Caco-2 (cell line): Measurements from ENCODE around the gene TRPC1. TPM values are rescaled to one million over a fixed set of nuclear protein-coding genes. Genes with fewer than 3 reads are reported as not detected.

Experiments
- BruUV-seq: library from RNA; stranded (reverse); fragments of 400-500 nt; replicated peaks from 2 replicates; lab custom pipeline; 2021; lab: Mats Ljungman, UMichigan
- CTCF ChIA-PET: fragments of 300-600 bp; sonication (Branson Sonifier 250); formaldehyde crosslinking; loops from one replicate; lab custom pipeline; 2022; ENCODE audit warnings: antibody characterized with exemption; lab: Charles Lee
- POLR2A ChIA-PET: fragments of 300-600 bp; sonication (Branson Sonifier 250); formaldehyde crosslinking; loops from one replicate; lab custom pipeline; 2022; ENCODE audit warnings: antibody characterized with exemption; lab: Charles Lee
- DNase-seq, 2 experiments: peaks; one replicate each; pipeline versions ENCODE4 v3.0.0 to v3.0.0-alpha.2; 2020 to 2022
- H3K27me3 ChIP-seq: replicated peaks from 2 replicates; pipeline ENCODE4 v1.6.0; 2011; ENCODE audit warnings: low read length; ENCODE audit not compliant: control insufficient read depth, insufficient read depth
- H3K36me3 ChIP-seq: 2 replicates; pipeline ENCODE4 v1.5.1; 2011; ENCODE audit warnings: low read length; ENCODE audit not compliant: control insufficient read depth, insufficient read depth
- H3K4me1 ChIP-seq: fragments of 250-450 bp; sonication (Bioruptor Pico); 2 replicates; pipeline ENCODE4 v1.5.1; 2020; ENCODE audit warnings: mild to moderate bottlenecking
- H3K4me3 ChIP-seq: 2 replicates; pipeline ENCODE4 v1.5.1; 2011; ENCODE audit warnings: low read depth, mild to moderate bottlenecking, control low read depth, low read length
- H3K9me3 ChIP-seq: fragments of 250-450 bp; sonication (Bioruptor Pico); 2 replicates; pipeline ENCODE4 v1.5.1; 2020; ENCODE audit warnings: mild to moderate bottlenecking, moderate library complexity
- H3K27ac Mint-ChIP-seq: one replicate; pipeline ENCODE4 v1.8.0; 2022; ENCODE audit warnings: mixed read lengths; ENCODE audit not compliant: unreplicated experiment
- H3K27me3 Mint-ChIP-seq: one replicate; pipeline ENCODE4 v1.8.0; 2022; ENCODE audit warnings: mixed read lengths; ENCODE audit not compliant: insufficient read depth, unreplicated experiment
- H3K36me3 Mint-ChIP-seq: one replicate; pipeline ENCODE4 v1.8.0; 2022; ENCODE audit warnings: mild to moderate bottlenecking, mixed read lengths; ENCODE audit not compliant: insufficient read depth, unreplicated experiment
- H3K4me1 Mint-ChIP-seq: one replicate; pipeline ENCODE4 v1.8.0; 2022; ENCODE audit warnings: low read depth, mixed read lengths; ENCODE audit not compliant: unreplicated experiment
- H3K4me3 Mint-ChIP-seq: one replicate; pipeline ENCODE4 v1.8.0; 2022; ENCODE audit warnings: mild to moderate bottlenecking, moderate library complexity, mixed read lengths; ENCODE audit not compliant: unreplicated experiment
- H3K9me3 Mint-ChIP-seq: one replicate; pipeline ENCODE4 v1.8.0; 2022; ENCODE audit warnings: mixed read lengths; ENCODE audit not compliant: unreplicated experiment
- intact Hi-C: fragments of 100-400 bp; cut with micrococcal nuclease; formaldehyde crosslinking; loops from one replicate; pipeline ENCODE4 v1.10.0; 2022; ENCODE audit not compliant: unreplicated experiment
- total RNA-seq: library from RNA; stranded (reverse); gene quantifications from 2 replicates; pipeline ENCODE4 v1.2.3, GENCODE V29; 2022
- TF ChIP-seq, protein P1 (sequence below), 2 experiments: fragments of 200-600 bp in 1 of 2; IDR thresholded peaks; 1 replicate in 1 of 2; 2 replicates in 1 of 2; pipeline versions ENCODE4 v1.5.1 to v1.8.0; 2011 to 2022; ENCODE audit warnings: antibody characterized with exemption in 1 of 2, control low read depth in 1 of 2, inconsistent platforms in 1 of 2, low read depth in 1 of 2, low read length in 1 of 2, mild to moderate bottlenecking in 1 of 2, moderate library complexity in 1 of 2; ENCODE audit not compliant: insufficient read depth in 1 of 2, severe bottlenecking in 1 of 2, unreplicated experiment in 1 of 2

Gene TRPC1
- total RNA-seq, 1 experiment from 2014 or later, result 8.3 TPM

DNA sequence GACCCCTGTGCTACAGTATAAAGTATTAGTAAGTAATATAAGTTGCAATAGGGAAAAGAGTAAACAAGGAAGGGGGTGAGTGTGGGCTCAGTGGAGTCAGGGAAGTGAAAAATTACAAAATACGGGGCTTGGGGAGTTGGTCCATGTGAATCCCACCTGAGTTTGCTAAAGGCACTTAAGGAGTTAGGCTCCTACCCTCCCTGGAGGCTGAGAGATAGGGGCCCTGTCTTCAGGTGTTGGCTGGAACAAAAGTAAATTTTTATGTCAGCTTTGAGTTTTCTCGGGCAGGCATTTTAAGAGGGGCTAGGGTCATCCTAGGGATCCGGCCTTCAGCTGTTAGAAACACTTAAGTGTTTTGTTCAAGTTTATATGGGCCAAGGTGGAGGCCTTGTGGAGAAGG lies 8.2 kb downstream of the TRPC1 start:
- BruUV-seq, result no TSS peak

DNA sequence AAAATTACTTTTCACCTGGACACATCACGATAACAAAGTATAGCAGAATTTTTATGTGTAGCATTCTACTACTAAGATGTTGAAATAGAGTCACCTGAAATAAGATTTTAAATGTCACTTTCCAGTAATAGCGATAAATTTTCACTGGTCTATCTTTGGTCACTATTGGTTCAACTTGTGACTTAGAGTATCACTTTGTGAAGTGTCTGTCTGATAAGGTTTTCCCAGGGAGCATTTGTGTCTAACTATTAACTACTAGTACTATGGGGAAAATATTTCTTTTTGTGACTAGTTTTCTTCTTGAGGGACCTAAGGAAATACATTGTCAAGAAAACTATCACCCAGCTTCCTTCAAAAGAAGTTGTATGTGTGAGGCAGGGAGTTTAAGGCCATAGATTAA lies 11.0 kb downstream of the TRPC1 start:
- H3K4me1 Mint-ChIP-seq, result peaks cover 7% of the 10 kb centered on the region
- H3K9me3 Mint-ChIP-seq, result no peaks in the 10 kb centered on the region
- TF ChIP-seq, protein P1, sequence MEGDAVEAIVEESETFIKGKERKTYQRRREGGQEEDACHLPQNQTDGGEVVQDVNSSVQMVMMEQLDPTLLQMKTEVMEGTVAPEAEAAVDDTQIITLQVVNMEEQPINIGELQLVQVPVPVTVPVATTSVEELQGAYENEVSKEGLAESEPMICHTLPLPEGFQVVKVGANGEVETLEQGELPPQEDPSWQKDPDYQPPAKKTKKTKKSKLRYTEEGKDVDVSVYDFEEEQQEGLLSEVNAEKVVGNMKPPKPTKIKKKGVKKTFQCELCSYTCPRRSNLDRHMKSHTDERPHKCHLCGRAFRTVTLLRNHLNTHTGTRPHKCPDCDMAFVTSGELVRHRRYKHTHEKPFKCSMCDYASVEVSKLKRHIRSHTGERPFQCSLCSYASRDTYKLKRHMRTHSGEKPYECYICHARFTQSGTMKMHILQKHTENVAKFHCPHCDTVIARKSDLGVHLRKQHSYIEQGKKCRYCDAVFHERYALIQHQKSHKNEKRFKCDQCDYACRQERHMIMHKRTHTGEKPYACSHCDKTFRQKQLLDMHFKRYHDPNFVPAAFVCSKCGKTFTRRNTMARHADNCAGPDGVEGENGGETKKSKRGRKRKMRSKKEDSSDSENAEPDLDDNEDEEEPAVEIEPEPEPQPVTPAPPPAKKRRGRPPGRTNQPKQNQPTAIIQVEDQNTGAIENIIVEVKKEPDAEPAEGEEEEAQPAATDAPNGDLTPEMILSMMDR (IDR thresholded peaks at IDR 0.05; ENCODE audit: insufficient read depth in 1 of 2, low read depth in 1 of 2, low read length in 1 of 2, severe bottlenecking in 1 of 2, unreplicated experiment in 1 of 2), result no peak
- no peak for DNase-seq
- ChIA-PET POLR2A (no interaction called here), CTCF (no interaction called here)
- Histone ChIP-seq H3K9me3 (no peaks in the 10 kb centered on the region), H3K4me3 (no peak overlapping the region), H3K4me1 (no peaks in the 10 kb centered on the region), H3K27me3 (no peaks in the 10 kb centered on the region), H3K36me3 (no peaks in the 10 kb centered on the region)
- H3K27me3 Mint-ChIP-seq, result no peaks in the 10 kb centered on the region
- intact Hi-C loops, result no loop called here
- BruUV-seq, result no TSS peak
- H3K27ac Mint-ChIP-seq, result no peak overlapping the region
- H3K36me3 Mint-ChIP-seq, result no peaks in the 10 kb centered on the region
- no peak overlapping the region for H3K4me3 Mint-ChIP-seq

More for the DNA sequence above, 8.2 kb downstream of the TRPC1 start:
- no peak overlapping the region for H3K4me3 ChIP-seq
- Mint-ChIP-seq H3K27me3 (no peaks in the 10 kb centered on the region), H3K27ac (no peak overlapping the region), H3K9me3 (no peaks in the 10 kb centered on the region), H3K4me3 (no peak overlapping the region), H3K36me3 (no peaks in the 10 kb centered on the region), H3K4me1 (peaks cover 7% of the 10 kb centered on the region)
- POLR2A ChIA-PET, result interaction anchor here (0.6 kb wide), 1 partner anchor 271 kb away, joined by 10 read pairs; no protein-coding TSS in a partner anchor
- no peaks in the 10 kb centered on the region for H3K36me3 ChIP-seq
- H3K4me1 ChIP-seq, result no peaks in the 10 kb centered on the region
- intact Hi-C loops, result no loop called here
- DNase-seq, result no peak
- H3K27me3 ChIP-seq, result no peaks in the 10 kb centered on the region
- CTCF ChIA-PET, result no interaction called here
- no peaks in the 10 kb centered on the region for H3K9me3 ChIP-seq
- TF ChIP-seq, protein P1 (IDR thresholded peaks at IDR 0.05; ENCODE audit: insufficient read depth in 1 of 2, low read depth in 1 of 2, low read length in 1 of 2, severe bottlenecking in 1 of 2, unreplicated experiment in 1 of 2), result no peak

DNA sequence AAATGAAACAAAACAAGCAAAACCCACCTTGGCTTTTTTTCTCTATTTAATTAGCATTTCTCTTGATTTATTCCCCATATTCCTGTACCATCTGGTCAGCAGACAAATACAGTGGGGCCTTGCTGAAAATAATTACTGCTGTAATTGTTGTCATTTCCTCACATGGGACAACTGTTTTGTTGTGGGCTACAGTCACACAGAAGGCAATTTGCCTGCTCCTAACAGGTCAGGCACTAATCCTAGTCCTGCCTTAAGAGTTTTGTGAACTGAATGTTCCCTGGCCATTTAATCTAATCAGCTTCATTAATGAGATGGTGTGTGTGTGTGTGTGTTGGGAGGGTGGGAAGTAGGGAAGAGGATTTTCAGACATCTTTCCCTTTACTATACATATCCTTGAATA lies 11.6 kb downstream of the TRPC1 start:
- BruUV-seq, result no TSS peak
- Mint-ChIP-seq H3K9me3 (no peaks in the 10 kb centered on the region), H3K36me3 (no peaks in the 10 kb centered on the region), H3K4me3 (no peak overlapping the region), H3K4me1 (peaks cover 7% of the 10 kb centered on the region), H3K27ac (no peak overlapping the region), H3K27me3 (no peaks in the 10 kb centered on the region)
- no peak overlapping the region for H3K4me3 ChIP-seq
- no peaks in the 10 kb centered on the region for H3K9me3 ChIP-seq
- H3K4me1 ChIP-seq, result no peaks in the 10 kb centered on the region
- POLR2A ChIA-PET, result no interaction called here
- CTCF ChIA-PET, result no interaction called here
- H3K36me3 ChIP-seq, result no peaks in the 10 kb centered on the region
- no peak for DNase-seq
- TF ChIP-seq, protein P1 (IDR thresholded peaks at IDR 0.05; ENCODE audit: insufficient read depth in 1 of 2, low read depth in 1 of 2, low read length in 1 of 2, severe bottlenecking in 1 of 2, unreplicated experiment in 1 of 2), result no peak
- intact Hi-C loops, result no loop called here
- no peaks in the 10 kb centered on the region for H3K27me3 ChIP-seq
